ENCODE data around the gene RAVER2. TPM values are rescaled to one million over a fixed set of nuclear protein-coding genes. Genes with fewer than 3 reads are reported as not detected.
A peak's percentile ranks its signal among the peaks of the same experiment; 100 is the strongest.
"Not testable (repeated sequence)": the region's sequence is repeated elsewhere in the genome, so short reads cannot be mapped to it uniquely, and the experiment has no call there.

RAVER2 gene, protein sequence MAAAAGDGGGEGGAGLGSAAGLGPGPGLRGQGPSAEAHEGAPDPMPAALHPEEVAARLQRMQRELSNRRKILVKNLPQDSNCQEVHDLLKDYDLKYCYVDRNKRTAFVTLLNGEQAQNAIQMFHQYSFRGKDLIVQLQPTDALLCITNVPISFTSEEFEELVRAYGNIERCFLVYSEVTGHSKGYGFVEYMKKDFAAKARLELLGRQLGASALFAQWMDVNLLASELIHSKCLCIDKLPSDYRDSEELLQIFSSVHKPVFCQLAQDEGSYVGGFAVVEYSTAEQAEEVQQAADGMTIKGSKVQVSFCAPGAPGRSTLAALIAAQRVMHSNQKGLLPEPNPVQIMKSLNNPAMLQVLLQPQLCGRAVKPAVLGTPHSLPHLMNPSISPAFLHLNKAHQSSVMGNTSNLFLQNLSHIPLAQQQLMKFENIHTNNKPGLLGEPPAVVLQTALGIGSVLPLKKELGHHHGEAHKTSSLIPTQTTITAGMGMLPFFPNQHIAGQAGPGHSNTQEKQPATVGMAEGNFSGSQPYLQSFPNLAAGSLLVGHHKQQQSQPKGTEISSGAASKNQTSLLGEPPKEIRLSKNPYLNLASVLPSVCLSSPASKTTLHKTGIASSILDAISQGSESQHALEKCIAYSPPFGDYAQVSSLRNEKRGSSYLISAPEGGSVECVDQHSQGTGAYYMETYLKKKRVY
- 10 to 100 TPM; 25.8 to 38.5 (median 34.0) TPM for polyA plus RNA-seq (ENCODE audit: insufficient read depth in 1 of 5, insufficient read length in 5 of 5, low replicate concordance in 1 of 5)
- long read RNA-seq, donor 1, full-length matches to known transcripts: 6 of 6 reads
- long read RNA-seq, donor 1, partial matches to known transcripts: 0 of 6 reads
- long read RNA-seq, donor 1, other reads (novel, unspliced or antisense): 0 of 6 reads
- long read RNA-seq, donor 2, full-length matches to known transcripts: 3 of 9 reads
- long read RNA-seq, donor 2, partial matches to known transcripts: 0 of 9 reads
- long read RNA-seq, donor 2, other reads (novel, unspliced or antisense): 6 of 9 reads
- long read RNA-seq, donor 3, full-length matches to known transcripts: 2 of 2 reads
- long read RNA-seq, donor 3, partial matches to known transcripts: 0 of 2 reads
- long read RNA-seq, donor 3, other reads (novel, unspliced or antisense): 0 of 2 reads
- long read RNA-seq, donor 4, full-length matches to known transcripts: 2 of 32 reads
- long read RNA-seq, donor 4, partial matches to known transcripts: 30 of 32 reads
- long read RNA-seq, donor 4, other reads (novel, unspliced or antisense): 0 of 32 reads
- long read RNA-seq, donor 5, full-length matches to known transcripts: 2 of 11 reads
- long read RNA-seq, donor 5, partial matches to known transcripts: 9 of 11 reads
- long read RNA-seq, donor 5, other reads (novel, unspliced or antisense): 0 of 11 reads
- long read RNA-seq, donor 6, full-length matches to known transcripts: 5 of 5 reads
- long read RNA-seq, donor 6, partial matches to known transcripts: 0 of 5 reads
- long read RNA-seq, donor 6, other reads (novel, unspliced or antisense): 0 of 5 reads
- long read RNA-seq, donor 7, full-length matches to known transcripts: 5 of 5 reads
- long read RNA-seq, donor 7, partial matches to known transcripts: 0 of 5 reads
- long read RNA-seq, donor 7, other reads (novel, unspliced or antisense): 0 of 5 reads
- long read RNA-seq, donor 8, full-length matches to known transcripts: 3 of 3 reads
- long read RNA-seq, donor 8, partial matches to known transcripts: 0 of 3 reads
- long read RNA-seq, donor 8, other reads (novel, unspliced or antisense): 0 of 3 reads

DNA sequence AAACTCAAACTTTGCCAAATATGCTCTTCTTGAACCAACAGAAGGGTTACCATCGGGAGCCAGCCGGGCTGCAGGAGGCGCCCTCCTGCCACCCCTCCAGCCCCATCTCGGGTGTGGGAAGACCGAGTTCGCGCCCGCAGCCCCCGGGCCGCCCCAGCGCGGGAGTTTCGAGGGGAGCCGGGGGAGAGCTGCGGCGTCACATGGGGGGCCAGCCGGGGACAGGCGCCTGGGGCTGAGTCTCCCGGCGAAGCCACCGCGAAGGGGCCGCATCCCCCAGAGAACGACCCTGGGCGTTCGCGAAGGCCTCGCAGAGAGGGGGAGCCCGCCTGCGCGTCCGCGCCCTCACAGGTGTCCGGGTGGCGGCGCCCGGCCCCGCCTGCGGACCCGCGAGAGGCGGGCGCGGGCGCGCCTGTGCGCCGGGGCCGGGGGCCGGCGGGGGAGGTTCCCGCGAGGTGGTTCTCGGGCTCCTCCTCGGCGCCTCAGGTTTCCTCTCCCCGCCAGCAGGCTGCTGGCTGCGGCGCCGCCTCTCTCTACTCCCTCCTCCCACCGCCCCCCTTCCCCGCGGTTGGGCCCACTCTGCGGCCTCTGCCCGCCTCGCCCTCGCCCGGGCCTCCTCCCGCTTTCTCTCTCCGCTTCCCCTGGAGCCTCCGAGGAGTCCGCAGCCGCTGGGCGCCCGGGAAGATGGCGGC lies at the start of gene RAVER2:
TSS of gene RAVER2 (plus strand) at position 584 of the 689 bp plus-strand sequence. CDS start at position 682, 98 bp downstream.
- peak; percentile 75 to 81 for DNase-seq

DNA sequence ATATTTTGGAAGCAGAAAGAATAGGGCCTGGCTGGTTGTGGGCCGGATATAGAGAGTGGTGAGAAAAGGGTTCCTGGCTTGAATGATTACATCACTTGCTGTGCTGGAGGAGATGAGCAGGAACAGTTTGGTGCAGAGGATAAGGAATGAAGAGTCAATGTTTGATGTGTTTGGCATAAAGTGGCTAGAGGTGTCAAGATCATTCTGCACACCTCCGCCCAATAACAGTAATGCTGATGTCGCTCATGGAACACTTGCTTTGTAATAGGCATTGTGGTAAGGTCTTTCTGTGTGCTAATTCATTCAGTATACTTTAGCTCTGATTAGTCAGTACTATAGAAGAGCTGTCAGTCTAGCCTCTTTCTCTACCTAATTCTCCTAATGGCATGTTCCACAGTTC lies 48.0 kb upstream of the RAVER2 start:
- DNase-seq: no peak

DNA sequence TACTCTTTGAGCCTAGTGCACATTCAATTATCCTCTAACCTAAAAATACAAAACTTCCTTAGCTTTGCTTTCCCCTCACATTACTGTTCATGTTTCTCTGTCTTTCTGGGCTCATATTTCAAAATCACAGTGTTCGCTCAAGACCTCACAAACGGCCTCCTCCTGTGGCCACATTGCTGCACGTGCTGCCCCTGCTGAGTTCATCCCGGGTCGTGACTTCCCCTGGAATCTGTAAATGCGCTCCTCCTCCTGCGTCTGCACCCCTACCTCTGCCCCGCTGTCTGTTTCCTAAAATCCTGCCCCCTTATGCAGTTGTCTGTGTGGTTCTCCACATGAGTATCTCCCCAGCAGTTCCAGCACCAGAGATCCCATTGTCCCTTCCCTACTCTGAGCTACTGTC lies 45.5 kb upstream of the RAVER2 start:
- no peak for DNase-seq

DNA sequence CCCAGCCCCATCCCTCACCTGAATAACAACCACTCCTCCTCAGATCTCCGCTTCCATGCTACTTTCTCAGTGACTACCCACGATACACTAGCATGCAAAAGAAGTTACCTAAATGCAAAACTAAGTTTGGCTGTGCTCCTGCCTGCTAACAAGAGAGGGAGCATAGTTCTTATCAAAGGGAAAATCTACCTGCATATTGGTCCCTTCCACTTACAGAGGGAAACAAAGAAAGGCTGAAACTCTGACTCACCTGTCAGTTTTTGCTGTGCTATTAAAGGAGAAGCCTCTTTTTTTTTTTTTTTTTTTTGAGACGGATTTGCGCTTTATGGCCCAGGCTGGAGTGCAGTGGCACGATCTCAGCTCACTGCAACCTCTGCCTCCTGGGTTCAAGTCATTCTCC lies 43.8 kb upstream of the RAVER2 start:
- no peak for DNase-seq

DNA sequence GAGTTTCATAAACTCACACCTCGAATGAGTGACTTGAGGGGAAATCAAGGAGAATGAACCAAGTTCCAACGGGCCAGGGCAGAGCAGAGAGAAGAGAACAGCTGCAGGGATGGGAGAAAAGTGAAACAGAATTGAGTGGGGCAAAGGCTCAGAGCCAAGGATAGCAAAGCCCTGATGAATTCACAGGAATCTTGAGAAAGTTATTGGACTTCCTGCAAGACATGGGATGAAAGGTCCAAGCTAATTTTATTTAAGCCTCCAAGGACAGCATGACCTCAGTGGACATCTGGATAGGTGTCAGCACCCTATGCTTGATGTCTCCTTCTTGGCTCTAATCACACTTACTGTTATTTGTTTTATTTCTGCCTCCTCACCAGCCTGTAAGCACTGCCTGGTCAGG lies 43.0 kb upstream of the RAVER2 start:
- DNase-seq: no peak

DNA sequence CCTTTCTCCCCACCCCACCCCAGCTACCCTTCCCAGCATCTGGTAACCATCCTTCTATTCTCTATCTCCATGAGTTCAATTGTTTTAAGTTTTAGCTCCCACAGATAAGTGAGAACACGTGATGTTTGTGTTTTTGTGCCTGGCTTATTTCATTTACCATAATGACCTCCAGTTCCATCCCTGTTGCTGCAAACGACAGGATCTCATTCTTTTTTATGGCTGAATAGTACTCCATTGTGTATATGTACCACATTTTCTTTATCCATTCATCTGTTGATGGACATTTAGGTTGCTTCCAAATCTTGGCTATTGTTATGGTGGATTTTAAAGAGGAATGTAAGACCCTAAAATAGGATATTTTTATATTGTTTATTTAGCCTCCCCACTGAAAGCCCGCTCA lies 42.2 kb upstream of the RAVER2 start:
- not testable (repeated sequence) for DNase-seq

DNA sequence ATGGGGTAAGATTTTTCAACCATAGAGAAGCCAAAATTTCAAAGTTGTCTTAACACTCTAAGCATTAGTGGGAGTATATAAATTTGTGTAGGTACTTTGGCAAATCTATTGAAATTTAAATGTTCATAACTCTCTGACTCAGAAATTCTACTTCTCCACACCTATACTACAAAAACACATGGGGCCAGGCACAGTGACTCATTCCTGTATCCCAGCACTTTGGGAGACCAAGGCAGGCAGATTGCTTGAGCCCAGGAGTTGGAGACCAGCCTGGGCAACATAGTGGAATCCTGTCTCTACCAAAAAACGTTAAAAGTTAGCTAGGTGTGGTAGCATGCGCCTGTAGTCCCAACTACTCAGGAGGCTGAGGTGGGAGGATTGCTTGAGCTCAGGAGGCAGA lies 41.3 kb upstream of the RAVER2 start:
- DNase-seq: no peak

DNA sequence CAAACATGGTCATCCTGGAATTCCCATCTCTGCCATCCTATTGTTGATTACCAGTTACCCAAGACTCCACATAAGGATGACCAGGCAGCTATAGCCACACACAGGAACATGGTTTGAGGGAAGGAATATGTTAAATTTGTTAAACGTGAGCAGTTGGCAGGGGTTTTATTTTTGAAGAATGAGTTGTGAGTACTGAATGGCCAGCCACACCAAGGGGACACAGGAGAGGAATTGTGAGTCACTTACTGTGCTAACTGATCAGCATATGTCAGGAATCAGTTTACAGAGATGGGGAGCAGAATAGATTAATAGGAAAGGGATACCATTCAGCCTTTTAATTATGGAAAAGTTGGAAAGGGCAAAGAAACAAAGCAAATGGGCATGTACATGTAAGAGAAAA lies 39.3 kb upstream of the RAVER2 start:
- no peak for DNase-seq

DNA sequence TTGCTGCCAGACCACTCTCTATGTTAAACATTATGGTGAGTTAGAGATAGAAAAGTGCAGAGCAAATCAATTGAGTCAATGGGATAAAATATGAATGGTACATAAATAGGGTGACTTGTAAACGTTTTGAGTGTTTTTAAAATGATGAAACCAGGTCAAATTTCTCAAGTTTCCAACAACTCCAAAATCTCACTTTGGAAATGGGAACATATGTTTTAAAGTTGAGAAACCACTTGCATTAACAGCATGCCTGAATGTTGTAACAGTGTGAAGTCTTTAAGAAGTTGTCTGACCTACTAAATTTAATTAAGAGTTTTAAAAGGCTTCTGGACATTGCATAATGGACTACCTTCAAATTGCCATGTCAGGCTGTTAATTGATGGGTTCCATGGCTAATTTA lies 33.6 kb upstream of the RAVER2 start:
- no peak for DNase-seq

DNA sequence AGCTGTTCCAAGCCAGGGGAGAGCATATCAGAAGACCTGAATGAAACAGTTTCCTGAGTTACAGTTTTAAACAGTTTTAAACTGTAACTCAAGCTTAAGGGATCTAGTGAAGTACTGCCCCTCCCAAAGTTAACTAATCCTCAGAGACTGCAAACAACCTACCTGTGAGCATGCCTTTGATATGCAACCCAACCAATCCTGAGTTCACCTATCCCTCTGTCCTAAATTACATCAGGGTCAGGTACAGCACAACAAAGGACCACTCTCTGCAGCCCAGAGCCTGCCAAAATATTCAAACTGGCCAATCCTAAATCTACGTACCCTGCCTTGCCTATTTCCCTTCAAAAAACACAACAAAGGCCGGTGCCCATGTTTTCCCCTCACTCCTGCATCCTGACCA lies 32.8 kb upstream of the RAVER2 start:
- DNase-seq: no peak

DNA sequence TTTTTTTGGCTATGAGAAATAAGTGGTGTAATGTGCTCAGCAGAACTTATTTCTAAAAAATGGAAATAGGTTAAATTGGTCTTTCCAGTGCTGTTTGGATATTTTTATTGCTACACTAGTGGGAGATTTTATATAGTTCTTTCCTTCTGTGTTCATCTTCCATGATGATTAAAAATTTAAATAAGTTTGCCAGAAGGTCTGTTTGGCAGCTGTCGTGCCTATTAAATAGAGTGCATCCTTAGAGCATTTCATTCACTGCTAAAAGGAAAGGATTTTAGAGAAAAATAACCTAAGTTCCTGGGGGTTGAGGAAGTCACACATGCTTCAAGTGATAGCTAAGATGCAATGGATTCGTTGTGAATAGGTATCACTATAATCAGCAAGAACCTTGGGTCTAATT lies 29.7 kb upstream of the RAVER2 start:
- no peak for DNase-seq

DNA sequence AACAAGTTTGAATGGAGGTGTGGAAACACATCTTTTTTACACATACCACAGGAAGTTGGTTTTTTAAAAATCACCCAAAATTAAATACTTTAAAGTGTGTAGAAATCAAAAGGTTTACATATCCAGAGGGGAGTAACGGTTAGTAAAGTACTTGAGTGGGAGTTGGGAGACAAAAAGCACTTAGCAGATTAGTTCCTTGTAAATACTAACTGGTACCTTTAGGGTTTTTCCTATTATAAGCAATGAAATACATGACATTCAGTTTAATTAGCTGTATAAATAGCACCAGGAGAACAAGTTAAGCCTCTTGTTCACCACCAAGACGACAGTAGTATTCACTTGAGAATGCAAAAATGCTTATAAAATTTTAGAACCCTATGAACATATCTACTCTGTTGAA lies 23.7 kb upstream of the RAVER2 start:
- no peak for DNase-seq

DNA sequence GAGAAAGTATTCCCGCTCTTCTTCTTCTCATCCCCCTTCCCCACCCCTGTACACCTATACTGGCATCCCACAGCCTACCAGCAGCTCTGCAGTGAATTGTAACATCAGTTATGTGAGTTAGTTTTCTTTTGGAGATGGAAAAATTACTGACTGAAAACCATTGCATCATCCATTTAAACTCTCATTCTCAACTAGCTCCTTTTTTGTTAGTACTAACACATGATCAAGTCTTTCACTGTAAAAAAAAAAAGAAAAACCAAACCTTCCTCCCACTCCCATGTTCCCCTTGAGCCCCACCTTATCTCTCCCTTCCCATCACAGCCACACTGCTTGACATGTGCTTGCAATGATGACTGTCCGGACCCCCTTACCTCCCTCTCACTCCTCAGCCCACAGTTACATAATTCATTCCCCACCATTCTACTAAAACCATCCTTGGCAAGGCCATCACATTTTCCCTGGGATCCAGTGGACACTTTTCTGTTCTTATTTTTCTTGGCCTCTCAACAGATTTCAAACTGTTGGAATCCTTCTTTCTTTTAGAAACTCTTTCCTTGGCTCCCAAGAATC lies 23.2 kb upstream of the RAVER2 start:
- no peak for DNase-seq

DNA sequence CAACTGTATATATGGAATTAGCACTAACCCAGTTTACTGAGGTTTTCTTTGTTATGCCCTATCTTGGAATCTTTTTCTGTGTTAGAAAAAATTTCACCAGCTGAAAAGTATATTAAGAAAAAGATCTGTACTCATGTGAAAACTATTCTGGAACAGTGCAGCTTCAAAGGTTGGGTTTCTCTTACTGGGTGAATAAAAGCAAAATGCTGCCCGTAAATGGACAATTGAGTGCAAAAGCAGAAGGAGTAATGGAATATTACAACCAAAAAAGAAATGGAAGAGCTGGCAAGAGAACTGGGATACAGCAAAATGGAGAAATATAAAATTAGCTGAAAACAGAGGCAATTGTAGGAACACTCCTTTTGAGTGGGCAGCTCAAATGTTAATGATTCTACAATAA lies 17.0 kb upstream of the RAVER2 start:
- DNase-seq: no peak

DNA sequence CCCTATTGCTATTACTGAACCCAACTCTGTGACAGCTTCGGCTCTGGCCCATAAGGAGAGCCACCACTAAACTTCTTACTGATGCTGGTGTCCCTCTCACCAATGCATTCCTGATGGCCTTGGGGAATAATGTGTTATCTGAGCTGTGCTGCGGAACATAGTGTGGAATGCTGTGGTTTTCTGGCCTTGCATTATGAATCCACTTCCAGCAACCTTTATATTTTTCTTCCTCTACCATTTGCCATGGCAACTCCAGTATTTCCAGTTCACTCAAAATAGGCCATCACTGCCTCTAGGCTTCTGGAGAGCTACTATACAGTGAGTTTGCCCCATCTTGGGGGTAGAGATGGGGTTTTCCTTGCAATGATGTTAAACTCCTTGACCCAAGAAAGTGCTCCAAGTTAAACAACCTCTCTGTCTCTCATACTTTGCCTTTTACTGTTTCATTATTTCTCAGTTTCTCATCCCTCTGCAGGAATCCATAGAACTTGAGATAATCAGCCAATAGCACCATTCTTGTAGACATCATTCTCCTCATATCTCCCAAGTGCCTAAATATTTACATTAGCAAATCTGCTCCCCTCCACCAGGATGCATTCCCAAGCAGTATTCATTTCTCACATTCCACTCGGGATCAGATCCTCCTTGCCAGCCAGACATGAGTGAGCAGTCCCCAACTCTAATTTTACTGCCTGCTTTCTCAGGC lies 11.1 kb upstream of the RAVER2 start:
- no peak for DNase-seq

DNA sequence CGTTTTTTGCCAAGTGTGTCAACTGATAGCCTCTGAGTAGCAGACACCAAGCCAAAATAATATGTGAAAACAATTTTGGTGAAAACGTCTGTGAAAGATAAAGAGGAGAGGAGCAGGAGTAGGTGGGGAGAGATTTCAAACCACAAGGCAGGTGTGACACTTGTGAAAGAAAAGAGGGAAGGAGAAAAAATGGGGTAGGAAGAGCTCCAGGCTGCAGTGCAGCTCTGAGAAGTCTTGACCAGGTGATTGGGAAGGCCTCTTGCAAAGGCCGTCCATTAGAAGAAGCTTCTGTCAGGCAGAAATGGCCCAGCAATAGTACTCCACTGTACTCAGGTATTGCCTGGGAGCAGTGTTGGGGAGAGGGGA lies 10.6 kb upstream of the RAVER2 start:
- DNase-seq: no peak

DNA sequence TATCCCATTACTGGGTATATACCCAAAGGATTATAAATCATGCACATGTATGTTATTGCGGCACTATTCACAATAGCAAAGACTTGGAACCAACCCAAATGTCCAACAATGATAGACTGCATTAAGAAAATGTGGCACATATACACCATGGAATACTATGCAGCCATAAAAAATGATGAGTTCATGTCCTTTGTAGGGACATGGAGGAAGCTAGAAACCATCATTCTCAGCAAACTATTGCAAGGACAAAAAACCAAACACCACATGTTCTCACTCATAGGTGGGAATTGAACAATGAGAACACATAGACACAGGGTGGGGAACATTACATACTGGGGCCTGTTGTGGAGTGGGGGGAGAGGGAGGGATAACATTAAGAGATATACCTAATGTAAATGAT lies 4.2 kb upstream of the RAVER2 start:
- DNase-seq: not testable (repeated sequence)

DNA sequence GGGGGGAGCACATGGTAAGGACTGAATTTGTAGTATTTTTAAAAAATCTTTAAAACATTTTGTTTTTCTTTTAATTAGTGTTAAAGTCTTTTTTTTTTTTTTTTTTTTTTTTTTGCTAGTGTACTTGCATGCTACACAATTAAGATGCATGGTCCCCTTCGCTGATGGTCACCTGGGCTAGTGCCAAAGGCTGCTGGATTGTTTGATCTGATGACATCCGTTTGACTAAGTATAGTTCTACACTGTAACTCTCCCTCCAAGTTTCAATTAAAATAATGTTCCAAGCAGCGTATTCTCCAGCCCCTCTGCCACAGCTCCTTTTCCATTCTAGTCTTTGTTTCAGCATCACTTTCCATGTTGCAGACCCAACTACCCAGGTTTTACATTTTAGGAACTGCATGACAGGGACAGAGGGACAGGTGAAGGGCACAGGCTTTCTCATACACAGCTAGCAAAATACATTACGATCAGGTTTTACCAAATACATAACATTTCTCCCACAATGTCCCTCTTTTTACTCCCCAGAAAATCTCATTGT lies 852 bp upstream of the RAVER2 start:
- DNase-seq: no peak

All from right lung (tissue), 10 donors.